ENCODE results near the gene NPM1. TPM values are rescaled to one million over a fixed set of nuclear protein-coding genes. Genes with fewer than 3 reads are reported as not detected.
A peak's percentile ranks its signal among the peaks of the same experiment; 100 is the strongest.

NPM1 gene
- total and polyA plus RNA-seq, 4 experiments from 2014 or later = 595 to 892 (median 817) TPM

DNA sequence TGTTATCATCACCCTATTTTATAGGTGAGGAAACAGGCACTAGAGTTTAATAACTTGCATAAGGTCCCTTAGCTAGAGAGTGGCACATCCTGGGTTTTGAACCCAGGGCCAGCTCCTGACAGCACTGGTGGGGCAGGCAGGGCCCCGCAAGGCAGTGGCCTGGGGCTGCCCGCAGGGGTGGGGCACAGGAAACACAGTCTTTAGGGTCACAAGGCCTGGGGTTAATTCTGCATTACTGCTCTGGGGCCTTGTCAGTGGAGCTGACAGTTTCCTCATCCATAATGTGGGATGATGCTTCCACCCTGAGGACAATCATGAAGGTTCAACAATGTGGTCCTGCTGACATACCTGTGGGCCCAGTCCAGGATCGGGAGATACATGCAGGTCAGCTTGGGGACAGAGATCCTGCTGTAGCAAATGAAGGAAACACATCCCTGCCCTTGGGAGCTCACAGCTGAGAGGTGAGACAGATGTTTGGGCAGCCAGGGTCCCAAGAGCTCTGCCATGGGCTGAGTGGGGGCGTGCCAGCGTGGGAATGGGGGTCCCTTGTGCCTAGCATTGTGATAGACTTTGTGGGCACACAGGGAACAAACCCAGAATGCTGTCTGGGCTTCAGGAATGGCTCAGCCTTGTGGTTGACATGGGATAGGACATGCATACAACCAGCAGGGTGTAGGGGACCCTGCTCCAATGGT is 46.5 kb downstream of the NPM1 start:
- no peak overlapping the region for H3K4me3 ChIP-seq (ENCODE audit: low read length in 2 of 2)
- Mint-ChIP-seq H3K27ac (peak overlapping the region in 1 of 7 donors; percentile 53), H3K4me1 (no peaks in the 10 kb centered on the region), H3K27me3 (no peaks in the 10 kb centered on the region), H3K36me3 (no peaks in the 10 kb centered on the region), H3K9me3 (no peaks in the 10 kb centered on the region), H3K4me3 (no peak overlapping the region)
- no peaks in the 10 kb centered on the region for H3K27me3 ChIP-seq (ENCODE audit: insufficient read depth, low read length)
- ChIA-PET POLR2A (ENCODE audit: partially characterized antibody) (no interaction called here), CTCF (ENCODE audit: partially characterized antibody) (no interaction called here)
- intact Hi-C loops (cut with micrococcal nuclease) = no loop called here
- H3K36me3 ChIP-seq (ENCODE audit: insufficient read depth, low read length) = no peaks in the 10 kb centered on the region
- no peak overlapping the region for H3K27ac ChIP-seq (ENCODE audit: low read depth, low read length)
- H3K9me3 ChIP-seq (ENCODE audit: control insufficient read depth in 1 of 2, low read length in 2 of 2) = no peaks in the 10 kb centered on the region
- no peaks in the 10 kb centered on the region for H3K4me1 ChIP-seq (ENCODE audit: insufficient read depth, low read length)
- no peak for DNase-seq

- CTCF ChIA-PET (ENCODE audit: partially characterized antibody) = no interaction called here
- no peaks in the 10 kb centered on the region for H3K9me3 Mint-ChIP-seq
- intact Hi-C loops (cut with micrococcal nuclease) = no loop called here
- DNase-seq = no peak
- no peaks in the 10 kb centered on the region for H3K4me1 ChIP-seq (ENCODE audit: insufficient read depth, low read length)
- H3K9me3 ChIP-seq (ENCODE audit: control insufficient read depth in 1 of 2, low read length in 2 of 2) = no peaks in the 10 kb centered on the region
- H3K27me3 Mint-ChIP-seq = no peaks in the 10 kb centered on the region
- no peaks in the 10 kb centered on the region for H3K36me3 ChIP-seq (ENCODE audit: insufficient read depth, low read length)
- POLR2A ChIA-PET (ENCODE audit: partially characterized antibody) = no interaction called here
- H3K4me3 Mint-ChIP-seq = no peak overlapping the region
- no peak overlapping the region for H3K27ac Mint-ChIP-seq
- no peak overlapping the region for H3K4me3 ChIP-seq (ENCODE audit: low read length in 2 of 2)
- no peak overlapping the region for H3K27ac ChIP-seq (ENCODE audit: low read depth, low read length)
- H3K4me1 Mint-ChIP-seq = no peaks in the 10 kb centered on the region
- no peaks in the 10 kb centered on the region for H3K36me3 Mint-ChIP-seq
- H3K27me3 ChIP-seq (ENCODE audit: insufficient read depth, low read length) = no peaks in the 10 kb centered on the region
These were observed 47.2 kb downstream of the NPM1 start for GRCh38 chr5:171434874-171435273.

DNA sequence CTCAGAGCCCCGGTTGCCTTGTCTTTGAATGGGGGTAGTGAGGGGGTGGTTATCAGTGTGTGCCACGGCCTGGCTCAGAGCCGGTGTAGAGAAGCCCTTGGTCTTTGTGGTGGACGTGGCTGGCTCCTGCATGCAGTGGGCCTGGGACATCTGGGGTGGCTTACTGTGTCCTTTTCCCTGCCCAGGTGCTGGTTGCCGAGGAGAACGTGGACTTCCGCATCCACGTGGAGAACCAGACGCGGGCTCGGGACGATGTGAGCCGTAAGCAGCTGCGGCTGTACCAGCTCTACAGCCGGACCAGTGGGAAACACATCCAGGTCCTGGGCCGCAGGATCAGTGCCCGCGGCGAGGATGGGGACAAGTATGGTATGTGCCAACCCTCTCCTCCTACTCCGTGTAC is 48.3 kb downstream of the NPM1 start:
- ChIA-PET POLR2A (ENCODE audit: partially characterized antibody) (no interaction called here), CTCF (ENCODE audit: partially characterized antibody) (interaction anchor here (1.6 kb wide), 1 partner anchor 17 kb away, joined by 4 read pairs; no protein-coding TSS in a partner anchor)
- no peaks in the 10 kb centered on the region for H3K4me1 ChIP-seq (ENCODE audit: insufficient read depth, low read length)
- intact Hi-C loops (cut with micrococcal nuclease) = no loop called here
- H3K9me3 Mint-ChIP-seq = no peaks in the 10 kb centered on the region
- H3K36me3 ChIP-seq (ENCODE audit: insufficient read depth, low read length) = no peaks in the 10 kb centered on the region
- H3K27me3 Mint-ChIP-seq = no peaks in the 10 kb centered on the region
- no peaks in the 10 kb centered on the region for H3K9me3 ChIP-seq (ENCODE audit: control insufficient read depth in 1 of 2, low read length in 2 of 2)
- H3K27ac Mint-ChIP-seq = no peak overlapping the region
- H3K27me3 ChIP-seq (ENCODE audit: insufficient read depth, low read length) = no peaks in the 10 kb centered on the region
- H3K4me3 ChIP-seq (ENCODE audit: low read length in 2 of 2) = no peak overlapping the region
- H3K4me3 Mint-ChIP-seq = no peak overlapping the region
- no peak overlapping the region for H3K27ac ChIP-seq (ENCODE audit: low read depth, low read length)
- DNase-seq = no peak
- no peaks in the 10 kb centered on the region for H3K4me1 Mint-ChIP-seq
- H3K36me3 Mint-ChIP-seq = no peaks in the 10 kb centered on the region

DNA sequence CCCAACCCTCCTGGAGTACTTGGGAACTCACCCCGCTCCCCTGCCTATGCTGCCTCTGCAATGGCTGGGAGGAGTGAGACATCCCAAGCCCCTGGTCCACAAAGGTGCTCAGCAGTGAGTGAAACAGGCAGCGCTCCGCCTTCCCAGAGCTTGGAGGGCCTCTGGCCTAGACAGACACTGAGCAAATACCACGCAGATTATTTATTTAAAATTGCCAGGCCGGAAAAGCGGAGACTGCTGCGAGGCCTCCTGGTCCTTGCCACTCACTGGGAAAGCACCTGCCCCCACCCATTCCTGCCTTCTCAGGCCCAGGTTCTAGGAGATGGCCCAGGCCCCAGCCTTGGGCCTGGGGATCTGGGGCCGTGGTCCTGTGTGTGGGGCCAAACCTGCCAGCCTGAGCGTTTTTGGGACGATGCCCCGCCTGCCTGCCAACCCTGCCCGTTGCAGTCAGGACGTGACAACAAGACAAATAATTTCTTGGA is 49.2 kb downstream of the NPM1 start:
- ChIA-PET CTCF (ENCODE audit: partially characterized antibody) (interaction anchor here (1.6 kb wide), 1 partner anchor 18 kb away, joined by 4 read pairs; no protein-coding TSS in a partner anchor), POLR2A (ENCODE audit: partially characterized antibody) (no interaction called here)
- H3K27me3 Mint-ChIP-seq = no peaks in the 10 kb centered on the region
- intact Hi-C loops (cut with micrococcal nuclease) = no loop called here
- no peaks in the 10 kb centered on the region for H3K4me1 Mint-ChIP-seq
- Histone ChIP-seq H3K4me1 (ENCODE audit: insufficient read depth, low read length) (no peaks in the 10 kb centered on the region), H3K9me3 (ENCODE audit: control insufficient read depth in 1 of 2, low read length in 2 of 2) (no peaks in the 10 kb centered on the region), H3K27ac (ENCODE audit: low read depth, low read length) (no peak overlapping the region), H3K36me3 (ENCODE audit: insufficient read depth, low read length) (no peaks in the 10 kb centered on the region), H3K4me3 (ENCODE audit: low read length in 2 of 2) (no peak overlapping the region), H3K27me3 (ENCODE audit: insufficient read depth, low read length) (no peaks in the 10 kb centered on the region)
- no peak overlapping the region for H3K27ac Mint-ChIP-seq
- H3K36me3 Mint-ChIP-seq = no peaks in the 10 kb centered on the region
- no peaks in the 10 kb centered on the region for H3K9me3 Mint-ChIP-seq
- no peak overlapping the region for H3K4me3 Mint-ChIP-seq
- no peak for DNase-seq

GRCh38 chr5:171437286-171437821 is 49.7 kb downstream of the NPM1 start:
- POLR2A ChIA-PET (ENCODE audit: partially characterized antibody) = no interaction called here

GRCh38 chr5:171438738-171439137 is 51.1 kb downstream of the NPM1 start:
- Histone ChIP-seq H3K4me1 (ENCODE audit: insufficient read depth, low read length) (no peaks in the 10 kb centered on the region), H3K27ac (ENCODE audit: low read depth, low read length) (no peak overlapping the region), H3K9me3 (ENCODE audit: control insufficient read depth in 1 of 2, low read length in 2 of 2) (no peaks in the 10 kb centered on the region), H3K36me3 (ENCODE audit: insufficient read depth, low read length) (no peaks in the 10 kb centered on the region), H3K4me3 (ENCODE audit: low read length in 2 of 2) (no peak overlapping the region), H3K27me3 (ENCODE audit: insufficient read depth, low read length) (no peaks in the 10 kb centered on the region)
- DNase-seq = no peak
- POLR2A ChIA-PET (ENCODE audit: partially characterized antibody) = no interaction called here
- Mint-ChIP-seq H3K36me3 (no peaks in the 10 kb centered on the region), H3K27ac (peak overlapping the region in 1 of 7 donors; percentile 36), H3K27me3 (no peaks in the 10 kb centered on the region), H3K4me3 (no peak overlapping the region), H3K9me3 (no peaks in the 10 kb centered on the region), H3K4me1 (no peaks in the 10 kb centered on the region)
- intact Hi-C loops (cut with micrococcal nuclease) = no loop called here
- CTCF ChIA-PET (ENCODE audit: partially characterized antibody) = no interaction called here

More at GRCh38 chr5:171437286-171437821, 49.7 kb downstream of the NPM1 start:
- no peak for DNase-seq
- H3K27ac ChIP-seq (ENCODE audit: low read depth, low read length) = no peak overlapping the region
- no peak overlapping the region for H3K4me3 Mint-ChIP-seq
- no peaks in the 10 kb centered on the region for H3K27me3 Mint-ChIP-seq
- H3K4me1 Mint-ChIP-seq = no peaks in the 10 kb centered on the region
- H3K9me3 Mint-ChIP-seq = no peaks in the 10 kb centered on the region
- H3K36me3 ChIP-seq (ENCODE audit: insufficient read depth, low read length) = no peaks in the 10 kb centered on the region
- H3K9me3 ChIP-seq (ENCODE audit: control insufficient read depth in 1 of 2, low read length in 2 of 2) = no peaks in the 10 kb centered on the region
- no peak overlapping the region for H3K4me3 ChIP-seq (ENCODE audit: low read length in 2 of 2)
- H3K27me3 ChIP-seq (ENCODE audit: insufficient read depth, low read length) = no peaks in the 10 kb centered on the region
- H3K36me3 Mint-ChIP-seq = no peaks in the 10 kb centered on the region
- intact Hi-C loops (cut with micrococcal nuclease) = no loop called here
- no peak overlapping the region for H3K27ac Mint-ChIP-seq
- no peaks in the 10 kb centered on the region for H3K4me1 ChIP-seq (ENCODE audit: insufficient read depth, low read length)
- CTCF ChIA-PET (ENCODE audit: partially characterized antibody) = no interaction called here

- CTCF ChIA-PET (ENCODE audit: partially characterized antibody) = no interaction called here
- no peaks in the 10 kb centered on the region for H3K36me3 Mint-ChIP-seq
- no peak for DNase-seq
These were observed 53.7 kb downstream of the NPM1 start for GRCh38 chr5:171441246-171441791.

More at GRCh38 chr5:171441246-171441791, 53.7 kb downstream of the NPM1 start:
- no peaks in the 10 kb centered on the region for H3K4me1 Mint-ChIP-seq
- no peaks in the 10 kb centered on the region for H3K36me3 ChIP-seq (ENCODE audit: insufficient read depth, low read length)
- no peak overlapping the region for H3K4me3 Mint-ChIP-seq
- no peaks in the 10 kb centered on the region for H3K4me1 ChIP-seq (ENCODE audit: insufficient read depth, low read length)
- no peaks in the 10 kb centered on the region for H3K9me3 ChIP-seq (ENCODE audit: control insufficient read depth in 1 of 2, low read length in 2 of 2)
- H3K4me3 ChIP-seq (ENCODE audit: low read length in 2 of 2) = no peak overlapping the region
- intact Hi-C loops (cut with micrococcal nuclease) = no loop called here
- H3K27me3 ChIP-seq (ENCODE audit: insufficient read depth, low read length) = no peaks in the 10 kb centered on the region
- no peak overlapping the region for H3K27ac Mint-ChIP-seq
- no peak overlapping the region for H3K27ac ChIP-seq (ENCODE audit: low read depth, low read length)
- H3K27me3 Mint-ChIP-seq = no peaks in the 10 kb centered on the region
- POLR2A ChIA-PET (ENCODE audit: partially characterized antibody) = interaction anchor here (0.6 kb wide), 1 partner anchor 14 kb away, joined by 3 read pairs; no protein-coding TSS in a partner anchor
- no peaks in the 10 kb centered on the region for H3K9me3 Mint-ChIP-seq
